ENCODE measurements around the gene DPP9.
A peak's percentile ranks its signal among the peaks of the same experiment; 100 is the strongest.

Gene DPP9

GRCh38 chr19:4678881-4679790, 44.5 kb downstream of the DPP9 start:
- peak; percentile 36 for DNase-seq (ENCODE audit: low read depth)
- TF ChIP-seq, protein P1, sequence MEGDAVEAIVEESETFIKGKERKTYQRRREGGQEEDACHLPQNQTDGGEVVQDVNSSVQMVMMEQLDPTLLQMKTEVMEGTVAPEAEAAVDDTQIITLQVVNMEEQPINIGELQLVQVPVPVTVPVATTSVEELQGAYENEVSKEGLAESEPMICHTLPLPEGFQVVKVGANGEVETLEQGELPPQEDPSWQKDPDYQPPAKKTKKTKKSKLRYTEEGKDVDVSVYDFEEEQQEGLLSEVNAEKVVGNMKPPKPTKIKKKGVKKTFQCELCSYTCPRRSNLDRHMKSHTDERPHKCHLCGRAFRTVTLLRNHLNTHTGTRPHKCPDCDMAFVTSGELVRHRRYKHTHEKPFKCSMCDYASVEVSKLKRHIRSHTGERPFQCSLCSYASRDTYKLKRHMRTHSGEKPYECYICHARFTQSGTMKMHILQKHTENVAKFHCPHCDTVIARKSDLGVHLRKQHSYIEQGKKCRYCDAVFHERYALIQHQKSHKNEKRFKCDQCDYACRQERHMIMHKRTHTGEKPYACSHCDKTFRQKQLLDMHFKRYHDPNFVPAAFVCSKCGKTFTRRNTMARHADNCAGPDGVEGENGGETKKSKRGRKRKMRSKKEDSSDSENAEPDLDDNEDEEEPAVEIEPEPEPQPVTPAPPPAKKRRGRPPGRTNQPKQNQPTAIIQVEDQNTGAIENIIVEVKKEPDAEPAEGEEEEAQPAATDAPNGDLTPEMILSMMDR (IDR thresholded peaks at IDR 0.05; ENCODE audit: insufficient read depth, low read depth, low read length, missing control alignments): no peak
- no peak overlapping the region for H3K4me3 ChIP-seq (ENCODE audit: low read depth, low read length)

- DNase-seq (ENCODE audit: low read depth): peak; percentile 54
- TF ChIP-seq, protein P1 (IDR thresholded peaks at IDR 0.05; ENCODE audit: insufficient read depth, low read depth, low read length, missing control alignments): peak; percentile 46
Measured at GRCh38 chr19:4676955-4677731, 46.5 kb downstream of the DPP9 start.

GRCh38 chr19:4675346-4675745, 48.3 kb downstream of the DPP9 start:
- TF ChIP-seq, protein P1 (IDR thresholded peaks at IDR 0.05; ENCODE audit: insufficient read depth, low read depth, low read length, missing control alignments): no peak
- DNase-seq (ENCODE audit: low read depth): no peak
- H3K4me3 ChIP-seq (ENCODE audit: low read depth, low read length): no peak overlapping the region

More at GRCh38 chr19:4676955-4677731, 46.5 kb downstream of the DPP9 start:
- H3K4me3 ChIP-seq (ENCODE audit: low read depth, low read length): no peak overlapping the region

DNA sequence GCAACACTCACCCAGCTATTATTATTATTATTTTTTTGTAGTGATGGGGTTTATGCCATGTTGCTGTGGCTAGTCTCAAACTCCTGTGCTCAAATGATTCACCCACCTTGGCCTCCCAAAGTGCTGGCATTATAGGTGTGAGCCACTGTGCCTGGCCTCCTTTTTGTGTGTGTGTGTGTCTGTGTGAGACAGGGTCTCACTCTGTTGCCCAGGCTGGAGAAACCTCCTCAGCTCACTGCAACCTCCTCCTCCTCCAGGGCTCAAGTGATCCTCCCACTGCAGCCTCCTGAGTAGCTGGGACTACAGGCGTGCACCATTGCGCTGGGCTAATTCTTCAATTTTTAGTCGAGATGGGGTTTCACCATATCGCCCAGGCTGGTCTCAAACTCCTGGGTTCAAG, 49.9 kb downstream of the DPP9 start:
- H3K4me3 ChIP-seq (ENCODE audit: low read depth, low read length): no peak overlapping the region
- DNase-seq (ENCODE audit: low read depth): no peak
- TF ChIP-seq, protein P1 (IDR thresholded peaks at IDR 0.05; ENCODE audit: insufficient read depth, low read depth, low read length, missing control alignments): no peak

GRCh38 chr19:4673216-4673615, 50.4 kb downstream of the DPP9 start:
- no peak overlapping the region for H3K4me3 ChIP-seq (ENCODE audit: low read depth, low read length)
- TF ChIP-seq, protein P1 (IDR thresholded peaks at IDR 0.05; ENCODE audit: insufficient read depth, low read depth, low read length, missing control alignments): no peak
- no peak for DNase-seq (ENCODE audit: low read depth)

GRCh38 chr19:4671185-4671851, 52.3 kb downstream of the DPP9 start:
- TF ChIP-seq, protein P1 (IDR thresholded peaks at IDR 0.05; ENCODE audit: insufficient read depth, low read depth, low read length, missing control alignments): no peak
- H3K4me3 ChIP-seq (ENCODE audit: low read depth, low read length): no peak overlapping the region
- no peak for DNase-seq (ENCODE audit: low read depth)

Data from GM12865 (cell line).